Neuron (in vitro differentiated cells): ENCODE results near the gene ATG13.

Experiments
- H2AFZ ChIP-seq: one replicate; pipeline ENCODE4 v1.6.1; 2013; ENCODE audit warnings: low read depth, mild to moderate bottlenecking, inconsistent platforms, low read length, moderate library complexity
- H3K27me3 ChIP-seq: one replicate; pipeline ENCODE4 v1.6.1; 2013; ENCODE audit warnings: low read length; ENCODE audit not compliant: insufficient read depth
- H3K36me3 ChIP-seq: one replicate; pipeline ENCODE4 v1.6.1; 2013; ENCODE audit warnings: low read length; ENCODE audit not compliant: insufficient read depth
- H3K4me1 ChIP-seq: one replicate; pipeline ENCODE4 v1.6.1; 2013; ENCODE audit warnings: low read length; ENCODE audit not compliant: insufficient read depth
- H3K4me3 ChIP-seq: 2 replicates; pipeline ENCODE4 v1.5.1; 2013; ENCODE audit warnings: mild to moderate bottlenecking, low read length, moderate library complexity
- H3K9me3 ChIP-seq: one replicate; pipeline ENCODE4 v1.6.1; 2013; ENCODE audit warnings: low read length

Gene ATG13

GRCh38 chr11:46640036-46640788, 22.9 kb downstream of the ATG13 start:
- no peak overlapping the region for H2AFZ ChIP-seq
- peaks cover 18% of the 10 kb centered on the region for H3K36me3 ChIP-seq
- peaks cover 3% of the 10 kb centered on the region for H3K9me3 ChIP-seq
- H3K4me3 ChIP-seq = no peak overlapping the region
- no peaks in the 10 kb centered on the region for H3K4me1 ChIP-seq
- no peaks in the 10 kb centered on the region for H3K27me3 ChIP-seq

- peaks cover 22% of the 10 kb centered on the region for H3K36me3 ChIP-seq
- H3K4me3 ChIP-seq = no peak overlapping the region
- H2AFZ ChIP-seq = no peak overlapping the region
- no peaks in the 10 kb centered on the region for H3K27me3 ChIP-seq
- H3K9me3 ChIP-seq = peaks cover 3% of the 10 kb centered on the region
- no peaks in the 10 kb centered on the region for H3K4me1 ChIP-seq
Measured at GRCh38 chr11:46641639-46642038, 24.3 kb downstream of the ATG13 start.

GRCh38 chr11:46642627-46643335, 25.4 kb downstream of the ATG13 start:
- peaks cover 32% of the 10 kb centered on the region for H3K36me3 ChIP-seq
- H3K9me3 ChIP-seq = peaks cover 3% of the 10 kb centered on the region
- H3K4me1 ChIP-seq = no peaks in the 10 kb centered on the region
- no peaks in the 10 kb centered on the region for H3K27me3 ChIP-seq
- H3K4me3 ChIP-seq = no peak overlapping the region
- H2AFZ ChIP-seq = no peak overlapping the region

GRCh38 chr11:46643531-46643930, 26.2 kb downstream of the ATG13 start:
- Histone ChIP-seq H3K4me3 (no peak overlapping the region), H2AFZ (no peak overlapping the region), H3K27me3 (no peaks in the 10 kb centered on the region), H3K4me1 (no peaks in the 10 kb centered on the region), H3K36me3 (peaks cover 33% of the 10 kb centered on the region), H3K9me3 (peaks cover 3% of the 10 kb centered on the region)

GRCh38 chr11:46643986-46644385, 26.6 kb downstream of the ATG13 start:
- no peak overlapping the region for H2AFZ ChIP-seq
- no peaks in the 10 kb centered on the region for H3K27me3 ChIP-seq
- H3K4me1 ChIP-seq = peaks cover 1% of the 10 kb centered on the region
- no peak overlapping the region for H3K4me3 ChIP-seq
- peaks cover 3% of the 10 kb centered on the region for H3K9me3 ChIP-seq
- H3K36me3 ChIP-seq = peaks cover 33% of the 10 kb centered on the region

- peaks cover 62% of the 10 kb centered on the region for H3K36me3 ChIP-seq
- H3K4me1 ChIP-seq = peaks cover 9% of the 10 kb centered on the region
- no peak overlapping the region for H3K4me3 ChIP-seq
- H3K9me3 ChIP-seq = no peaks in the 10 kb centered on the region
- H3K27me3 ChIP-seq = no peaks in the 10 kb centered on the region
- no peak overlapping the region for H2AFZ ChIP-seq
Measured at GRCh38 chr11:46649180-46649738, 31.9 kb downstream of the ATG13 start.

GRCh38 chr11:46655631-46656030, 38.3 kb downstream of the ATG13 start:
- H3K4me1 ChIP-seq = no peaks in the 10 kb centered on the region
- peaks cover 70% of the 10 kb centered on the region for H3K36me3 ChIP-seq

GRCh38 chr11:46657186-46657585, 39.8 kb downstream of the ATG13 start:
- Histone ChIP-seq H3K36me3 (peaks cover 65% of the 10 kb centered on the region), H3K9me3 (no peaks in the 10 kb centered on the region), H3K4me1 (no peaks in the 10 kb centered on the region), H2AFZ (no peak overlapping the region), H3K4me3 (no peak overlapping the region), H3K27me3 (no peaks in the 10 kb centered on the region)

More at GRCh38 chr11:46655631-46656030, 38.3 kb downstream of the ATG13 start:
- Histone ChIP-seq H3K27me3 (no peaks in the 10 kb centered on the region), H3K9me3 (no peaks in the 10 kb centered on the region), H3K4me3 (no peak overlapping the region), H2AFZ (no peak overlapping the region)

GRCh38 chr11:46658259-46658658, 40.9 kb downstream of the ATG13 start:
- Histone ChIP-seq H3K27me3 (no peaks in the 10 kb centered on the region), H3K36me3 (peaks cover 62% of the 10 kb centered on the region), H3K4me1 (no peaks in the 10 kb centered on the region), H2AFZ (no peak overlapping the region), H3K4me3 (no peak overlapping the region), H3K9me3 (no peaks in the 10 kb centered on the region)

- no peak overlapping the region for H2AFZ ChIP-seq
- no peaks in the 10 kb centered on the region for H3K9me3 ChIP-seq
- H3K27me3 ChIP-seq = no peaks in the 10 kb centered on the region
- H3K36me3 ChIP-seq = peaks cover 75% of the 10 kb centered on the region
- no peak overlapping the region for H3K4me3 ChIP-seq
- no peaks in the 10 kb centered on the region for H3K4me1 ChIP-seq
Measured at GRCh38 chr11:46659908-46660307, 42.6 kb downstream of the ATG13 start.

GRCh38 chr11:46661836-46662235, 44.5 kb downstream of the ATG13 start:
- no peak overlapping the region for H3K4me3 ChIP-seq
- H3K9me3 ChIP-seq = no peaks in the 10 kb centered on the region
- H3K36me3 ChIP-seq = peaks cover 80% of the 10 kb centered on the region
- no peak overlapping the region for H2AFZ ChIP-seq
- no peaks in the 10 kb centered on the region for H3K27me3 ChIP-seq
- H3K4me1 ChIP-seq = peaks cover 2% of the 10 kb centered on the region

- H3K36me3 ChIP-seq = peaks cover 80% of the 10 kb centered on the region
- no peak overlapping the region for H3K4me3 ChIP-seq
- no peak overlapping the region for H2AFZ ChIP-seq
- no peaks in the 10 kb centered on the region for H3K9me3 ChIP-seq
- peaks cover 2% of the 10 kb centered on the region for H3K4me1 ChIP-seq
- H3K27me3 ChIP-seq = no peaks in the 10 kb centered on the region
Measured at GRCh38 chr11:46662366-46662765, 45.0 kb downstream of the ATG13 start.

- Histone ChIP-seq H3K4me3 (no peak overlapping the region), H3K27me3 (no peaks in the 10 kb centered on the region), H2AFZ (no peak overlapping the region), H3K36me3 (peaks cover 81% of the 10 kb centered on the region), H3K9me3 (no peaks in the 10 kb centered on the region), H3K4me1 (peaks cover 2% of the 10 kb centered on the region)
Measured at GRCh38 chr11:46663277-46663940, 46.1 kb downstream of the ATG13 start.
